GM18873 (cell line): ENCODE results near the gene IGSF11.
A peak's percentile ranks its signal among the peaks of the same experiment; 100 is the strongest.
"Not testable (repeated sequence)": the region's sequence is repeated elsewhere in the genome, so short reads cannot be mapped to it uniquely, and the experiment has no call there.

Source experiments
- ATAC-seq: cut with Tn5 transposase; IDR thresholded peaks from one replicate; pipeline ENCODE4 v1.9.1; 2021; ENCODE audit warnings: mild to moderate bottlenecking, moderate library complexity, moderate number of reproducible peaks; ENCODE audit not compliant: unreplicated experiment, low FRiP score

IGSF11 gene

GRCh38 chr3:119034256-119035013 is at the start of gene IGSF11:
Gene IGSF11, minus strand, starts transcription at chr3:119034846. Its CDS starts 264 bp downstream, at chr3:119034582.
- ATAC-seq, result peak; percentile 81

- ATAC-seq, result no peak
Observed at GRCh38 chr3:119080364-119080763, 45.7 kb upstream of the IGSF11 start.

- no peak for ATAC-seq
Observed at GRCh38 chr3:119073258-119074001, 38.8 kb upstream of the IGSF11 start.

- ATAC-seq, result not testable (repeated sequence)
Observed at GRCh38 chr3:119072451-119072850, 37.8 kb upstream of the IGSF11 start.

- no peak for ATAC-seq
Observed at GRCh38 chr3:119069725-119070124, 35.1 kb upstream of the IGSF11 start.

- no peak for ATAC-seq
Observed at GRCh38 chr3:119063471-119063870, 28.8 kb upstream of the IGSF11 start.

- no peak for ATAC-seq
Observed at GRCh38 chr3:119062892-119063291, 28.2 kb upstream of the IGSF11 start.

GRCh38 chr3:119044593-119044992 is 9.9 kb upstream of the IGSF11 start:
- ATAC-seq, result no peak

- ATAC-seq, result no peak
Observed at GRCh38 chr3:119042162-119042561, 7.5 kb upstream of the IGSF11 start.

- ATAC-seq, result no peak
Observed at GRCh38 chr3:119035014-119035346, 334 bp upstream of the IGSF11 start.

GRCh38 chr3:119033393-119034255 is 1.0 kb downstream of the IGSF11 start:
- no peak for ATAC-seq

- no peak for ATAC-seq
Observed at GRCh38 chr3:119025171-119025795, 9.4 kb downstream of the IGSF11 start.

- no peak for ATAC-seq
Observed at GRCh38 chr3:119019767-119020518, 14.7 kb downstream of the IGSF11 start.

- no peak for ATAC-seq
Observed at GRCh38 chr3:119018690-119019463, 15.8 kb downstream of the IGSF11 start.

GRCh38 chr3:119015942-119016341 is 18.7 kb downstream of the IGSF11 start:
- ATAC-seq, result no peak

GRCh38 chr3:119013951-119014350 is 20.7 kb downstream of the IGSF11 start:
- no peak for ATAC-seq

GRCh38 chr3:119011528-119011927 is 23.1 kb downstream of the IGSF11 start:
- no peak for ATAC-seq

- no peak for ATAC-seq
Observed at GRCh38 chr3:118997190-118997589, 37.5 kb downstream of the IGSF11 start.

GRCh38 chr3:118991775-118992174 is 42.9 kb downstream of the IGSF11 start:
- ATAC-seq, result no peak
